Natural killer cell (primary cell): ENCODE data around the gene DNAJC3. TPM values are rescaled to one million over a fixed set of nuclear protein-coding genes. Genes with fewer than 3 reads are reported as not detected.

Experiments
- ATAC-seq, 3 donors: fragments of 150-1000 bp in 2 of 3; fragments of 200-7000 bp in 1 of 3; cut with Tn5 transposase; 1 replicate in 1 of 3; 2 replicates in 2 of 3; pipeline ENCODE4 v1.10.0; 2021; ENCODE audit warnings: mild to moderate bottlenecking in 2 of 3, moderate library complexity in 2 of 3
- DNase-seq, 2 donors: peaks; one replicate each; pipeline versions ENCODE4 v3.0.0 to v3.0.0-alpha.2; 2013 to 2021; ENCODE audit warnings: mixed read lengths in 1 of 2
- H3K27ac ChIP-seq: one replicate; pipeline ENCODE4 v1.5.1; 2013; ENCODE audit warnings: mild to moderate bottlenecking, low read length
- H3K27me3 ChIP-seq: one replicate; pipeline ENCODE4 v1.6.1; 2013; ENCODE audit warnings: low read length; ENCODE audit not compliant: control insufficient read depth, insufficient read depth
- H3K36me3 ChIP-seq: one replicate; pipeline ENCODE4 v1.6.1; 2013; ENCODE audit warnings: low read length; ENCODE audit not compliant: control insufficient read depth, insufficient read depth
- H3K4me1 ChIP-seq: one replicate; pipeline ENCODE4 v1.6.1; 2013; ENCODE audit warnings: low read length; ENCODE audit not compliant: control insufficient read depth, insufficient read depth
- H3K4me3 ChIP-seq: one replicate; pipeline ENCODE4 v1.5.1; 2013; ENCODE audit warnings: low read length
- H3K9me3 ChIP-seq: one replicate; pipeline ENCODE4 v1.6.1; 2013; ENCODE audit warnings: low read length; ENCODE audit not compliant: control insufficient read depth, insufficient read depth
- H3K27ac Mint-ChIP-seq, 2 donors: one replicate each; pipeline ENCODE4 v1.8.0; 2022; ENCODE audit warnings: mild to moderate bottlenecking in 2 of 2, mixed read lengths in 2 of 2, moderate library complexity in 1 of 2
- H3K27me3 Mint-ChIP-seq, 2 donors: one replicate each; pipeline ENCODE4 v1.8.0; 2022; ENCODE audit warnings: low read depth in 2 of 2, mixed read lengths in 2 of 2
- H3K36me3 Mint-ChIP-seq: one replicate; pipeline ENCODE4 v1.8.0; 2022; ENCODE audit warnings: mixed read lengths
- H3K4me1 Mint-ChIP-seq, 2 donors: one replicate each; pipeline ENCODE4 v1.8.0; 2022; ENCODE audit warnings: mixed read lengths in 2 of 2
- H3K4me3 Mint-ChIP-seq: one replicate; pipeline ENCODE4 v1.8.0; 2022; ENCODE audit warnings: mild to moderate bottlenecking, moderate library complexity, mixed read lengths
- H3K9me3 Mint-ChIP-seq, 2 donors: one replicate each; pipeline ENCODE4 v1.8.0; 2022; ENCODE audit warnings: mixed read lengths in 2 of 2
- CTCF ChIP-seq: fragments of 200-600 bp; IDR thresholded peaks from one replicate; pipeline ENCODE4 v1.8.0; 2022; ENCODE audit warnings: antibody characterized with exemption
- WGBS: methylation state at CpG from one replicate; pipeline ENCODE4 v1.1.7; 2013; ENCODE audit warnings: missing lambda C conversion rate; ENCODE audit not compliant: insufficient coverage; 5-methylcytosine and 5-hydroxymethylcytosine counted together
- intact Hi-C: fragments of 100-400 bp; cut with micrococcal nuclease; formaldehyde crosslinking; loops from one replicate; pipeline ENCODE4 v1.14.2; 2022
- total RNA-seq, 4 donors: library from RNA; stranded (reverse); fragments of 120-200 nt in 1 of 4; gene quantifications; one replicate each; pipeline versions ENCODE4 v1.2.3 to v1.2.4, GENCODE V29; 2013 to 2022

Gene DNAJC3
- total RNA-seq, 3 donors from 2014 or later (not counting 1 experiment from before 2014, with no cell fraction given) = 26.5 to 38.1 (median 29.0) TPM

- no peaks in the 10 kb centered on the region for H3K27me3 ChIP-seq
- 71% methylated on average over 4 of the region's 4 CpGs for WGBS
- H3K4me1 Mint-ChIP-seq = no peaks in the 10 kb centered on the region
- H3K4me3 Mint-ChIP-seq = no peak overlapping the region
- intact Hi-C loops = no loop called here
- H3K4me1 ChIP-seq = no peaks in the 10 kb centered on the region
- no peaks in the 10 kb centered on the region for H3K9me3 Mint-ChIP-seq
- no peak overlapping the region for H3K4me3 ChIP-seq
- H3K27ac Mint-ChIP-seq = no peak overlapping the region
- H3K9me3 ChIP-seq = no peaks in the 10 kb centered on the region
- DNase-seq = no peak
- H3K27me3 Mint-ChIP-seq = peaks cover 19 to 31% of the 10 kb centered on the region in 2 donors
- TF ChIP-seq CTCF = no peak
- H3K36me3 Mint-ChIP-seq = no peaks in the 10 kb centered on the region
- no peak overlapping the region for H3K27ac ChIP-seq
- no peak for ATAC-seq
- no peaks in the 10 kb centered on the region for H3K36me3 ChIP-seq
Observed at GRCh38 chr13:95629071-95629470, 47.9 kb upstream of the DNAJC3 start.

GRCh38 chr13:95630593-95630992 is 46.3 kb upstream of the DNAJC3 start:
- no peak for TF ChIP-seq CTCF
- Mint-ChIP-seq H3K27me3 (peaks cover 5 to 25% of the 10 kb centered on the region in 2 donors), H3K36me3 (no peaks in the 10 kb centered on the region), H3K4me1 (no peaks in the 10 kb centered on the region), H3K27ac (no peak overlapping the region), H3K9me3 (no peaks in the 10 kb centered on the region), H3K4me3 (no peak overlapping the region)
- Histone ChIP-seq H3K4me1 (no peaks in the 10 kb centered on the region), H3K9me3 (no peaks in the 10 kb centered on the region), H3K27me3 (no peaks in the 10 kb centered on the region), H3K36me3 (no peaks in the 10 kb centered on the region), H3K4me3 (no peak overlapping the region), H3K27ac (no peak overlapping the region)
- intact Hi-C loops = no loop called here
- 48% methylated on average over 2 of the region's 3 CpGs for WGBS
- ATAC-seq (no peak), DNase-seq (no peak)

GRCh38 chr13:95636853-95637252 is 40.1 kb upstream of the DNAJC3 start:
- Histone ChIP-seq H3K4me1 (no peaks in the 10 kb centered on the region), H3K27me3 (peaks cover 10% of the 10 kb centered on the region), H3K36me3 (no peaks in the 10 kb centered on the region), H3K4me3 (no peak overlapping the region), H3K27ac (no peak overlapping the region), H3K9me3 (no peaks in the 10 kb centered on the region)
- Mint-ChIP-seq H3K36me3 (no peaks in the 10 kb centered on the region), H3K27me3 (peaks cover 17 to 39% of the 10 kb centered on the region in 2 donors), H3K9me3 (no peaks in the 10 kb centered on the region), H3K4me3 (no peak overlapping the region), H3K4me1 (no peaks in the 10 kb centered on the region), H3K27ac (no peak overlapping the region)
- ATAC-seq (no peak), DNase-seq (no peak)
- intact Hi-C loops = no loop called here
- no peak for TF ChIP-seq CTCF

- H3K36me3 Mint-ChIP-seq = no peaks in the 10 kb centered on the region
- DNase-seq (no peak), ATAC-seq (no peak)
- Histone ChIP-seq H3K27ac (no peak overlapping the region), H3K36me3 (no peaks in the 10 kb centered on the region), H3K9me3 (no peaks in the 10 kb centered on the region), H3K4me1 (peaks cover 13% of the 10 kb centered on the region), H3K4me3 (no peak overlapping the region), H3K27me3 (peaks cover 30% of the 10 kb centered on the region)
- no peak for TF ChIP-seq CTCF
- H3K27me3 Mint-ChIP-seq = peaks cover 23 to 40% of the 10 kb centered on the region in 2 donors
- WGBS = 49% methylated on average over 58 of the region's 58 CpGs
- no peaks in the 10 kb centered on the region for H3K9me3 Mint-ChIP-seq
- H3K4me1 Mint-ChIP-seq = peaks cover 4 to 5% of the 10 kb centered on the region in 2 donors
- intact Hi-C loops = no loop called here
- H3K4me3 Mint-ChIP-seq = no peak overlapping the region
- no peak overlapping the region for H3K27ac Mint-ChIP-seq
Observed at GRCh38 chr13:95641291-95642027, 35.5 kb upstream of the DNAJC3 start.
